Right lobe of liver (tissue), 6 donors: ENCODE results near the gene SOX18. TPM values are rescaled to one million over a fixed set of nuclear protein-coding genes. Genes with fewer than 3 reads are reported as not detected.
A peak's percentile ranks its signal among the peaks of the same experiment; 100 is the strongest.

Experiments
- ATAC-seq, 4 donors: fragments of 200-7000 bp; cut with Tn5 transposase; one replicate each; pipeline ENCODE4 v1.9.1; 2020; ENCODE audit warnings: mild to moderate bottlenecking in 4 of 4, moderate library complexity in 4 of 4
- DNase-seq, 3 donors: peaks; one replicate each; pipeline ENCODE4 v3.0.0-alpha.2; 2020
- H3K27ac ChIP-seq, 3 donors: fragments of 200-600 bp; one replicate each; pipeline ENCODE4 v1.8.0; 2022
- H3K27me3 ChIP-seq, 2 donors: fragments of 200-600 bp; one replicate each; pipeline ENCODE4 v1.8.0; 2022
- H3K36me3 ChIP-seq, 4 donors: fragments of 200-600 bp; sonication (generic) in 1 of 4; one replicate each; pipeline versions ENCODE4 v1.5.1 to v1.8.0; 2017 to 2022; ENCODE audit warnings: control low read depth in 1 of 4
- H3K4me1 ChIP-seq, 4 donors: fragments of 200-600 bp; sonication (generic) in 1 of 4; one replicate each; pipeline versions ENCODE4 v1.5.1 to v1.8.0; 2017 to 2022; ENCODE audit warnings: control low read depth in 1 of 4
- H3K4me3 ChIP-seq, 3 donors: fragments of 200-600 bp; one replicate each; pipeline ENCODE4 v1.8.0; 2022
- H3K9me3 ChIP-seq, 4 donors: fragments of 200-600 bp; sonication (generic) in 1 of 4; one replicate each; pipeline versions ENCODE4 v1.5.1 to v1.8.0; 2017 to 2022; ENCODE audit warnings: control low read depth in 1 of 4
- POLR2A ChIP-seq: fragments of 450-650 bp; IDR thresholded peaks from one replicate; pipeline ENCODE4 v1.6.1; 2017; ENCODE audit warnings: antibody characterized with exemption, mild to moderate bottlenecking
- WGBS: methylation state at CpG from one replicate; pipeline ENCODE4 v1.1.6; 2018; ENCODE audit warnings: low coverage, low lambda C conversion rate; ENCODE audit not compliant: insufficient coverage; ENCODE audit errors: missing lambda C conversion rate; 5-methylcytosine and 5-hydroxymethylcytosine counted together
- intact Hi-C, 2 donors: fragments of 100-400 bp; cut with DNase I; formaldehyde crosslinking; loops; one replicate each; pipeline versions ENCODE4 v1.11.2 to v1.14.1; 2022
- total RNA-seq, 6 experiments: library from RNA; depleted of rRNA in 2 of 6; stranded (reverse); fragments of >200 nt in 2 of 6; fragmentation: NEBNext Ultra II Directional in 3 of 6; extraction: Animal tissue kit (Norgen Biotek cat#: 25700) in 3 of 6; gene quantifications; one replicate each; pipeline versions ENCODE4 v1.1.0 to v1.2.4, GENCODE V29; 2016 to 2023
- TF ChIP-seq, protein P1 (sequence below), 4 donors: fragments of 200-600 bp in 3 of 4; fragments of 450-650 bp in 1 of 4; IDR thresholded peaks; one replicate each; pipeline versions ENCODE4 v1.5.1 to v1.8.0; 2016 to 2022; ENCODE audit warnings: antibody characterized with exemption in 4 of 4, mild to moderate bottlenecking in 2 of 4
- donor health status: DM: no; HTN: yes; CAD: no.
- donor health status: DM: no; HTN: no; CAD: no.
- donor health status: DM: no; HTN: no; CAD: no.
- donor health status: DM: no; HTN: yes; CAD: no.
- donor health status: DM: no; HTN: yes; CAD: no.

SOX18 gene
- total RNA-seq, 6 experiments from 2014 or later = 4.1 to 7.8 (median 5.6) TPM

- Histone ChIP-seq H3K4me1 (peaks cover 0 to 12% (median 1%) of the 10 kb centered on the region in 4 donors), H3K27ac (no peak overlapping the region), H3K36me3 (no peaks in the 10 kb centered on the region), H3K9me3 (no peaks in the 10 kb centered on the region), H3K4me3 (no peak overlapping the region), H3K27me3 (peaks cover 0 to 12% of the 10 kb centered on the region in 2 donors)
- TF ChIP-seq, protein P1, sequence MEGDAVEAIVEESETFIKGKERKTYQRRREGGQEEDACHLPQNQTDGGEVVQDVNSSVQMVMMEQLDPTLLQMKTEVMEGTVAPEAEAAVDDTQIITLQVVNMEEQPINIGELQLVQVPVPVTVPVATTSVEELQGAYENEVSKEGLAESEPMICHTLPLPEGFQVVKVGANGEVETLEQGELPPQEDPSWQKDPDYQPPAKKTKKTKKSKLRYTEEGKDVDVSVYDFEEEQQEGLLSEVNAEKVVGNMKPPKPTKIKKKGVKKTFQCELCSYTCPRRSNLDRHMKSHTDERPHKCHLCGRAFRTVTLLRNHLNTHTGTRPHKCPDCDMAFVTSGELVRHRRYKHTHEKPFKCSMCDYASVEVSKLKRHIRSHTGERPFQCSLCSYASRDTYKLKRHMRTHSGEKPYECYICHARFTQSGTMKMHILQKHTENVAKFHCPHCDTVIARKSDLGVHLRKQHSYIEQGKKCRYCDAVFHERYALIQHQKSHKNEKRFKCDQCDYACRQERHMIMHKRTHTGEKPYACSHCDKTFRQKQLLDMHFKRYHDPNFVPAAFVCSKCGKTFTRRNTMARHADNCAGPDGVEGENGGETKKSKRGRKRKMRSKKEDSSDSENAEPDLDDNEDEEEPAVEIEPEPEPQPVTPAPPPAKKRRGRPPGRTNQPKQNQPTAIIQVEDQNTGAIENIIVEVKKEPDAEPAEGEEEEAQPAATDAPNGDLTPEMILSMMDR (IDR thresholded peaks at IDR 0.05) = no peak
- TF ChIP-seq POLR2A = no peak
- no peak for DNase-seq
- ATAC-seq = no peak
- WGBS = 9% methylated on average over 8 of the region's 23 CpGs
- intact Hi-C loops = no loop called here
These were observed 35.3 kb upstream of the SOX18 start for GRCh38 chr20:64084685-64085152.

- WGBS = 0% methylated on average over 4 of the region's 86 CpGs
- H3K27me3 ChIP-seq = peaks cover 0 to 12% of the 10 kb centered on the region in 2 donors
- DNase-seq (no peak), ATAC-seq (no peak)
- H3K9me3 ChIP-seq = no peaks in the 10 kb centered on the region
- no peak within 1 kb of the TSS for H3K27ac ChIP-seq
- peaks cover 0 to 16% (median 1%) of the 10 kb centered on the region in 4 donors for H3K4me1 ChIP-seq
- H3K4me3 ChIP-seq = peak within 1 kb of the TSS; percentile 38 to 50 (median 41)
- no peak for TF ChIP-seq POLR2A
- intact Hi-C loops = no loop called here
- no peaks in the 10 kb centered on the region for H3K36me3 ChIP-seq
These were observed 34.6 kb upstream of the SOX18 start, which contains the start of gene LKAAEAR1 for GRCh38 chr20:64083804-64084684. LKAAEAR1 (minus strand) TSS chr20:64084398; CDS start chr20:64084219, 179 bp downstream.

DNA sequence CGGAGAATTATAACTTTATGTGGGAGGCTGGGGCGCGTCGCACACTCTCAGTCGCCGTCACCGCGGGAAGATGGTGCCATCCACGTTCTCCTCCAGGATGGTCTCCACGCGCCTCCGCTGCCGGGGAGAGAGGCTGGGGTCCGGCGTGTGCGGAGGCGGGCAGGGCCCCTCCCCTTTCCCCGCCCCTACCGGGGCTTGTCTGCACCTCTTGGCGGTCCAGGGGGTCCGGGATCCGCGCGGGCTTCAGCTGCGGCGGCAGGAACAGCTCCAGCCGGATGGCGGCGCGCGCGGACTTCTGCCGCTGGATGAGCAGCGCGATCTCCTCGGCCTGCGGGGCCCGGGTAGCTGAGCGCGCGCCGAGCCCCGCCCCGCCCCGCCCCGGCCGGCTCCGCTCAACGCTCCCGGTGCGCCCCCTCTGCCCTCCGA lies 34.0 kb upstream of the SOX18 start:
- peak; percentile 77 to 84 (median 84) for DNase-seq
- 0% methylated on average over 2 of the region's 52 CpGs for WGBS
- TF ChIP-seq, protein P1 (IDR thresholded peaks at IDR 0.05) = peak; percentile 52 to 68 (median 60)
- no peak for TF ChIP-seq POLR2A
- intact Hi-C loops = no loop called here
- Histone ChIP-seq H3K4me3 (peak overlapping the region; percentile 38 to 50 (median 41)), H3K27me3 (peaks cover 0 to 12% of the 10 kb centered on the region in 2 donors), H3K9me3 (no peaks in the 10 kb centered on the region), H3K4me1 (peaks cover 0 to 18% (median 1%) of the 10 kb centered on the region in 4 donors), H3K27ac (no peak overlapping the region), H3K36me3 (no peaks in the 10 kb centered on the region)
- ATAC-seq = peak; percentile 60 to 72 (median 64)

GRCh38 chr20:64082820-64083377 lies 33.5 kb upstream of the SOX18 start:
- no peak for TF ChIP-seq POLR2A
- TF ChIP-seq, protein P1 (IDR thresholded peaks at IDR 0.05) = no peak
- no peak for DNase-seq
- no peaks in the 10 kb centered on the region for H3K36me3 ChIP-seq
- H3K4me1 ChIP-seq = peaks cover 0 to 18% (median 1%) of the 10 kb centered on the region in 4 donors
- H3K4me3 ChIP-seq = peak overlapping the region in 2 of 3 donors; percentile 38 to 50
- H3K9me3 ChIP-seq = no peaks in the 10 kb centered on the region
- ATAC-seq = no peak
- no peak overlapping the region for H3K27ac ChIP-seq
- H3K27me3 ChIP-seq = peaks cover 0 to 12% of the 10 kb centered on the region in 2 donors
- WGBS = 4% methylated on average over 8 of the region's 13 CpGs
- intact Hi-C loops = no loop called here
